Superior temporal gyrus (tissue), 1 donor: ENCODE results near the gene SUPT5H.

Experiments used
- DNase-seq: peaks from one replicate; pipeline ENCODE4 v3.0.0-alpha.2; 2016; ENCODE audit errors: extremely low spot score

The SUPT5H gene

GRCh38 chr19:39497701-39497995 lies 52.3 kb downstream of the SUPT5H start:
- DNase-seq, result no peak

GRCh38 chr19:39497996-39498797 lies 52.8 kb downstream of the SUPT5H start:
- peak; percentile 36 for DNase-seq

GRCh38 chr19:39498798-39499642 lies 53.6 kb downstream of the SUPT5H start, which contains the start of gene DLL3:
Gene DLL3 (plus strand): TSS chr19:39498947. CDS start chr19:39498975, 28 bp downstream.
- no peak for DNase-seq

- no peak for DNase-seq
These were observed 54.5 kb downstream of the SUPT5H start for GRCh38 chr19:39499932-39500331.

- DNase-seq, result no peak
These were observed 55.2 kb downstream of the SUPT5H start for GRCh38 chr19:39500543-39500942.

GRCh38 chr19:39501340-39501739 lies 56.0 kb downstream of the SUPT5H start:
- no peak for DNase-seq

- DNase-seq, result no peak
These were observed 57.4 kb downstream of the SUPT5H start for GRCh38 chr19:39502640-39503417.

GRCh38 chr19:39506598-39506943 lies 61.2 kb downstream of the SUPT5H start:
- no peak for DNase-seq

GRCh38 chr19:39506944-39507714 lies 61.7 kb downstream of the SUPT5H start:
- DNase-seq, result peak; percentile 17

GRCh38 chr19:39507715-39508364 lies 62.5 kb downstream of the SUPT5H start:
- no peak for DNase-seq

- no peak for DNase-seq
These were observed 63.2 kb downstream of the SUPT5H start for GRCh38 chr19:39508629-39509028.

GRCh38 chr19:39509233-39509632 lies 63.9 kb downstream of the SUPT5H start:
- no peak for DNase-seq

- DNase-seq, result no peak
These were observed 67.6 kb downstream of the SUPT5H start for GRCh38 chr19:39512988-39513387.

- DNase-seq, result no peak
These were observed 69.6 kb downstream of the SUPT5H start, which contains the start of gene SELENOV for GRCh38 chr19:39514840-39515550. Gene SELENOV (plus strand): TSS chr19:39515139. CDS start chr19:39515213, 74 bp downstream.

- no peak for DNase-seq
These were observed 70.3 kb downstream of the SUPT5H start for GRCh38 chr19:39515551-39516191.

- DNase-seq, result no peak
These were observed 70.9 kb downstream of the SUPT5H start for GRCh38 chr19:39516270-39516669.

- DNase-seq, result no peak
These were observed 72.0 kb downstream of the SUPT5H start for GRCh38 chr19:39517432-39517831.

- DNase-seq, result no peak
These were observed 73.1 kb downstream of the SUPT5H start for GRCh38 chr19:39518458-39518857.

- no peak for DNase-seq
These were observed 73.6 kb downstream of the SUPT5H start for GRCh38 chr19:39518975-39519374.
